Activated CD4-positive, CD25-positive, alpha-beta regulatory T cell treated with anti-CD3 and anti-CD28 coated beads, Interleukin-2, amount 50 U/mL, for 16 hours (primary cell): ENCODE data around the gene POU2F2.
"Not testable (repeated sequence)": the region's sequence is repeated elsewhere in the genome, so short reads cannot be mapped to it uniquely, and the experiment has no call there.

ENCODE experiments used
- DNase-seq: peaks from one replicate; pipeline ENCODE4 v3.0.0-alpha.2; 2020; ENCODE audit warnings: low read depth, low spot score

The POU2F2 gene

GRCh38 chr19:42100241-42100640 lies 32.0 kb downstream of the POU2F2 start:
- not testable (repeated sequence) for DNase-seq

GRCh38 chr19:42099336-42099925 lies 32.8 kb downstream of the POU2F2 start:
- DNase-seq, result no peak

GRCh38 chr19:42098781-42099180 lies 33.5 kb downstream of the POU2F2 start:
- DNase-seq, result no peak

DNA sequence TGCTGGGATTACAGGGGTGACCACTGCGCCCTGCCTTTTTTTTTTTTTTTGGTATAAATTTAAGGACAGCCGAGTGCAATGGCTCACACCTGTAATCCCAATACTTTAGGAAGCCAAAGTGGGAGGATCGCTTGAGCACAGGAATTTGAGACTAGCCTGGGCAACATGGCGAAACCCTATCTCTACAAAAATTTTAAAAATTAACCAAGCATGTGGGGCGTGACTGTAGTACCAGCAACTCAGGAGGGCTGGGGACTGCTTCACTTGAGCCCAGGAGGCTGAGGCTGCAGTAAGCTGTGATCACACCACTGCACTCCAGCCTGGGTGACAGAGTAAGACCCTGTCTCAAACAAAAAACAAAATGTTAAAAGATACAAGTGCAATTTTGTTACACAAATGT lies 34.8 kb downstream of the POU2F2 start:
- no peak for DNase-seq

GRCh38 chr19:42096255-42096837 lies 35.9 kb downstream of the POU2F2 start:
- DNase-seq, result no peak

DNA sequence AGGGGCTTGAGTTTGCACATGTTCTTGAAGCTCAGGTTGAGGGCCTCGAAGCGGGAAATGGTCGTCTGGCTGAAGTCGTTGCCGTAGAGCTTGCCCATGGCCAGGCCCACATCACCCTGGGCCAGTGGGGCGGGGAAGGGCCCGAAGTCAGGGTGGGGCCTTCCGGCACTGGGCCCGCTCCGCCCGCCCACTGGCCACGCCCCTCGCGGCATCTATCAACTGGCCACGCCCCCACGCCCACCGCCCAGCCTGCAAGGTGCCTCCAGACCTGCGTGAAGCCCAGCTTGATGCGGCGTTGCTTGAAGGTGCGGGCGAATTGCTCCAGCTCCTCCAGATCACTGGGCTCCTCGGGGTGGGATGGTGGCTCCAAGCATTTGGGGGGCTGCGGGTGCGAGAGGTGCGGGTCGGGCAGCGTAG lies 36.4 kb downstream of the POU2F2 start:
- no peak for DNase-seq

GRCh38 chr19:42095142-42095813 lies 37.0 kb downstream of the POU2F2 start:
- no peak for DNase-seq

GRCh38 chr19:42093926-42094325 lies 38.3 kb downstream of the POU2F2 start:
- DNase-seq, result no peak

GRCh38 chr19:42093505-42093904 lies 38.7 kb downstream of the POU2F2 start:
- DNase-seq, result no peak

DNA sequence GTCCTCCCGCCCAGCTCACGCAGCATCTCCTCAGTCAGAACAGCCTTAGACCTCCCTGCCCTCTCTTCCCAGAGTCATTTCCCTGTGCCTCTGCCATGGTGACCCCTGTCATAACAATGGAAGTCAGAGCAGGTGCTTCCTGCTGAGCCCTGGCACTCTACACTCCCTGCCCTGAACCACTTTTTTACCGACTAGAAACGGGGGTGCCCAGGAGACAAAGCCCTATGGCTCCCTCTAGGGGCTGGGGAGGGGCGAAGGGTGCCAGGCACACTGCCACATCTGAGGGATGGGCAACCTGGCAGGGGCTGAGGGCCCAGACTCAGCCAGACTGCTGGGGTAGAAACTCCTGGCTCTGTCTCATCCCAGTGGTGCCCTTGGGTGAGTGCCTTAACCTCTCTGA lies 39.9 kb downstream of the POU2F2 start:
- DNase-seq, result peak; percentile 16

GRCh38 chr19:42091742-42092141 lies 40.5 kb downstream of the POU2F2 start:
- no peak for DNase-seq

DNA sequence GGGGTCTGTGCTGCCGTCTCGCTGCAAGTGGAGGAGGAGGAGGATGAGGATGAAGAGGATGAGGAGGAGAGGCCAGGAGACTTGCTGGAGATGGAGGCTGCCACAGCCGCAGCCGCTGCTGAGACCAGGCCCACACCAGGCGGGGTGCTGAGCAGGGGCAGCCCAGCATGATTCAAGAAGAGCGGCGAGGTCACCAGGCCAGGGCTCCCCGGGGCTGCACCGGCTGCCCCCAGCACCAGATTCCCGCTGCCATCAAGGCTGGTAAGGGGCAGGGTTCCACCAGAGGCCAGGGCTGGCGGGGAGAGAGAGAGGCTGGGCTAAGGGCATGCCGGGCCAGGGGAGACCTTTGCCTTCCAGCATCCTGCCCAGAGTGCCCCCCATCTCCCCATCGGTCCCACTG lies 40.9 kb downstream of the POU2F2 start:
- no peak for DNase-seq

- no peak for DNase-seq
Measured at GRCh38 chr19:42090672-42091071, 41.6 kb downstream of the POU2F2 start.

DNA sequence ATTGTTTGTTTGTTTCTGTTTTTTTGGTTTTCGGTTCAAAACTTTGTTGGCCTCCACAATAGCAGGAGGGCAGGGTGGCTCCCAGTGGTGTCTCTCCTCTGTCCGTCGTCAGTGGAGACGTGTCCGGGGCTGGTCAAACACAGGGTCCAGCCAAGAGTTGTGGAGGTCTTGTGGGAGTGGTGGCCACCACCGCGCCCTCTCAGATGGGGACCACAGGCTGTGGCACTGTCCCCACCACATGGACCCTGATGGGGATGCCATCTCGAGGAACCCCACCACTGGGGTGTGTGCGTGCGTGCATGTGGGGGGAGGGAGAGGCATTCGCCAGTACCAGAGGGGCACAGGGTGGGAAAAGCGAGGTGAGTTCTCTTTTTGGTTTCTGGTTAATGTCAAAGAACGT lies 42.5 kb downstream of the POU2F2 start:
- DNase-seq, result no peak

DNA sequence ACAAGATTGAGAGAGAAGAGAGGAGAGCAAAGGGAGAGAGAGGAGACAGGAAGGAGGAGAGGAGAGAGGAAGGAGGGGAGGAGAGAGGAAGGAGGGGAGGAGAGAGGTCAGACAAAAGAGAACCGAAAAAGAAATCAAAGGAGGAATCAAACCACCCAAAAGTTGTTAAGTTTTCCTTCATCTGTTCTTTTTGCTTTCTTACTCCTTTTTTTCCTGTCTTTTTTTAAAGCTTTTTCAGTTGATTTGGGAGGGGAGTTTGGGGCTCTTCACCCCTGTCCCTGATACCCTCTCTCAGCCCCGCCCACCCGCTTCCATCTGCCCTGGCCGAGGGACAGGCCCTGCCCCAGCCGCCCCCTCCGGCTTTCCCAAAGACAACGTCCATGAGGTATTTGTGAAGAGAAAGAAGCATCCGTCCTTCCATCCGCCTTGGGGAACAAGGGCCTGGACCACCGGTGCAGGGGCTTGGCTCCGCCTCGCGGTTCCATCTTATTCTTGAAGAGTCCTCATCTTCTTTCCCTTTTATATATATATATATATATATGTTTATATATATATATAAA lies 43.0 kb downstream of the POU2F2 start:
- DNase-seq, result no peak

DNA sequence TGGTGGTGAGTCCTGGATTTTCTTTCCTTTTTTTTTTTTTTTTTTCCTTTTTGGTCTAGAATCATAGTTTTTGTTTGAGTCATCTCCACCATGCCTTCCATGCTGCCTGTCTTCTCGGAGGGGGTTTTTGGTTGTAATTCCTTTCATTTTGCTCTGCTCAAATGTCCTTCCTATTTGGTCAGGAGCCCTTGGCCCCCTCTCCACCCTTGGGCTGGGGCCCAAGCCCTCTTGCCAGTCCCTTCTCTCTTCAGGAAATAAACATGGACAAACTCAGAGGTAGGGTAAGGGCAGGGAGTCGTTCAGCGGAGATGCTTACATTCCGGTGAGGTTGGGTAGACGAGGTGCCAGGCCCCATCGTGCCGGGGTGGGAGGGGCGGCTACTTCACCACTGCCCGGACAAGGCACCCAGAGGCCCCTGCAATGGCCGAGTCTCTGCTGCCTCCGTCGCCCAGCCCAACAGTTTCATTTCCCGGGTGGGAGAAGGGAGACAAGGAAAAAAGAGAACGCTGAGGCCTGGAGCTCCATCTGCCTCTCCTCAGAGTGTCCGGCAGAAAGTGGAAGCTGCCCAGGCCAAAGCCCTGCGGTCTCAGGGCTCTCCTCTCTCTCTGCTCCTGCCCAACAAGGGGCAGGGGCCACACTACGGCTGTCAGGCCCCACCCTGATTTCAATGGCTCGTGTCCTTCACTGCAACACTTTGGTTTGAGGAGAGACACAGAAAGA lies 43.6 kb downstream of the POU2F2 start:
- no peak for DNase-seq

GRCh38 chr19:42086770-42087550 lies 45.3 kb downstream of the POU2F2 start:
- DNase-seq, result no peak

- no peak for DNase-seq
Measured at GRCh38 chr19:42086188-42086736, 46.0 kb downstream of the POU2F2 start.

DNA sequence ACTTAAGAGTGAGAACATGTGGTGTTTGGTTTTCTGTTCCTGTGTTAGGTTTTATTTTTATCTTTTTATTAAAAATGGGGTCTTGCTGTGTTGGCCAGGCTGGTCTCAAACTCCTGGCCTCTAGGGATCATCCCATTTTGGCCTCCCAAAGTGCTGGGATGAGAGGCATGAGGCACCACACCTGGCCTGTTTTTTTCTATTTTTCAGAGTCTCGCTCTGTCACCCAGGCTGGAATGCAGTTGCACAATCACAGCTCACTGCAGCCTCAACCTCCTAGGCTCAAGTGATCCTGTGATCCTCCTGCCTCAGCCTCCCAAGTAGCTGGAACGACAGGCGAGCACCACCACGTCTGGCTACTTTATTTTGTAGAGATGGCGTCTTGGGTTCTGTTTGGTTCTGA lies 48.7 kb downstream of the POU2F2 start:
- DNase-seq, result no peak

DNA sequence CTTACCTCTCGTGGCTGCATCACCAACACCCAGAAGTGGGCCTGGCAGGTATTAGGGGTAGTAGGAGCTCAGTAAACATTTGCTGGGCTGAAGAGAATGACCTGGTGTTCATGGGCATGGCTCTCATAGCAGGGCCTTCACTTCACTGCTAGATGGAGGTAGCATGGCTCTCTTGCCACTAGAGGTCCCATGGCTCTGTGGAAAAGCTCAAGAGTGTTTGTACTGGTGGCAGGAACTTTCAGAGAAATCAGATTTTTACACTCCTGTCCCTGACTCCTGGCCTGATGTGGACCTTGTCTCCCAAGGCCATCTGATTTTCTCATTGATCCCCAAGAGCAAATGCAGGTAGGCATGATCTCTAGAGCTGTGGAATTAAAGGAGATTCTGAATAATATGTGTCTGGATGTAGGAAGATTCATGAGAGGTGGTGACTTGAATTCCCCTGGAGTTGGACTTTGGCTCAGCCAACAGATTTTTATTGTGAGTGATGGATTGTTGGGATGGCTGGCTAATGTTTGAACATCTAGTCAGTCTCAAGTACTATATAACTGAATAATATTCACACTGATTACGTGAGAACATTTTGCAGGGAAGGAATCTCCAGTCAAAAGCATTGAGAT lies 50.6 kb downstream of the POU2F2 start:
- no peak for DNase-seq
